Neural cell (in vitro differentiated cells): Measurements from ENCODE around the gene DLST.

ENCODE experiments used
- POLR2AphosphoS5 ChIP-seq: IDR thresholded peaks from 2 replicates; pipeline ENCODE4 v1.6.1; 2012
- RAD21 ChIP-seq: fragments of 450-650 bp; conservative IDR thresholded peaks from 2 replicates; pipeline ENCODE4 v1.6.1; 2014; ENCODE audit warnings: antibody characterized with exemption, mild to moderate bottlenecking, moderate library complexity
- TAF1 ChIP-seq: IDR thresholded peaks from 2 replicates; pipeline ENCODE4 v1.6.1; 2012; ENCODE audit warnings: low read depth
- TF ChIP-seq, protein P1 (sequence below): fragments of 450-650 bp; IDR thresholded peaks from 2 replicates; pipeline ENCODE4 v1.5.1; 2014; ENCODE audit warnings: antibody characterized with exemption, mild to moderate bottlenecking, moderate library complexity; ENCODE audit not compliant: poor library complexity, severe bottlenecking

DNA sequence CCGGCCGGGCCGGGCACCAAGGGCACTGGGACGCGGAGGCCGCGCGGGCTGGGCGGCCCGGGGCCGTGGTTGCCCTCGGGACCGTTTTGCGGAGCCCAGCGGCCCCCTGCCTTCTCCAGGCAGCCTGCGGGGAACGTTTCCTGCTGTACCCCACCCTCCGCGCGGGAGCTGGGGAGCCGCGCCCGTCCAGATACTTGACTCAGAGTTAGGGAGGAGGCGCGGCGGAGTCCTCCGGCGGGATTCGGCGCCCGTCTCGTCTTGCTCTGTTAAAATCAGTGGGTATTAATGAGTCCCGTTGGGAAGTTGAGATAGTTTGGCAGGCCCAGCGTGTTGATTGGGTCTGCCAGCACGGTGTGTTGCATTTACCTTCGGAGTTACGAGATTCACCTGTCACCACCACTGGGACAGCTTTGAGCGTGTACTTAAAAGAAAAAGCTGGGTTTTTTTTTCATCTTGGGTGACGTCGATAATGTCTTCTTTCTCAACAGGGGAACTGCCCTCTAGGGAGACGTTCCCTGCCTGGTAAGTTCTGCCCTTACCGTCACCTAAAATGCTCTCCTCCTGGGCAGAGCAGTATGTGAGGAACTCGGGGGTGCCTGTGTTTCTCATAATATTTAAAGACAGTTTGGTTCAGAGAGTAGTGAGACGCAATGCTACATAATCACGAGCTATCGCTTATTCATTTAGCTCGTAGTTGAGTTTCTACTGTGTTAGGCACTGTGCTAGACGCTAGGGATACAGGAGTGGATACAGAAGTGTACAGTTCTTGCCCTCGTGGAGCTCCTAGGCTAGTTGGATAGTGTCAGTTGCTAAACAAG is 596 bp downstream of the DLST start:
- TF ChIP-seq RAD21 (no peak), TAF1 (no peak), POLR2AphosphoS5 (no peak)
- TF ChIP-seq, protein P1, sequence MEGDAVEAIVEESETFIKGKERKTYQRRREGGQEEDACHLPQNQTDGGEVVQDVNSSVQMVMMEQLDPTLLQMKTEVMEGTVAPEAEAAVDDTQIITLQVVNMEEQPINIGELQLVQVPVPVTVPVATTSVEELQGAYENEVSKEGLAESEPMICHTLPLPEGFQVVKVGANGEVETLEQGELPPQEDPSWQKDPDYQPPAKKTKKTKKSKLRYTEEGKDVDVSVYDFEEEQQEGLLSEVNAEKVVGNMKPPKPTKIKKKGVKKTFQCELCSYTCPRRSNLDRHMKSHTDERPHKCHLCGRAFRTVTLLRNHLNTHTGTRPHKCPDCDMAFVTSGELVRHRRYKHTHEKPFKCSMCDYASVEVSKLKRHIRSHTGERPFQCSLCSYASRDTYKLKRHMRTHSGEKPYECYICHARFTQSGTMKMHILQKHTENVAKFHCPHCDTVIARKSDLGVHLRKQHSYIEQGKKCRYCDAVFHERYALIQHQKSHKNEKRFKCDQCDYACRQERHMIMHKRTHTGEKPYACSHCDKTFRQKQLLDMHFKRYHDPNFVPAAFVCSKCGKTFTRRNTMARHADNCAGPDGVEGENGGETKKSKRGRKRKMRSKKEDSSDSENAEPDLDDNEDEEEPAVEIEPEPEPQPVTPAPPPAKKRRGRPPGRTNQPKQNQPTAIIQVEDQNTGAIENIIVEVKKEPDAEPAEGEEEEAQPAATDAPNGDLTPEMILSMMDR = no peak
